Right lobe of liver (tissue), 4 donors: Measurements from ENCODE around the gene AGR2.

Experiments
- POLR2A ChIP-seq: fragments of 450-650 bp; IDR thresholded peaks from one replicate; pipeline ENCODE4 v1.6.1; 2017; ENCODE audit warnings: antibody characterized with exemption, mild to moderate bottlenecking
- TF ChIP-seq, protein P1 (sequence below), 4 donors: fragments of 200-600 bp in 3 of 4; fragments of 450-650 bp in 1 of 4; IDR thresholded peaks; one replicate each; pipeline versions ENCODE4 v1.5.1 to v1.8.0; 2016 to 2022; ENCODE audit warnings: antibody characterized with exemption in 4 of 4, mild to moderate bottlenecking in 2 of 4
- donor health status: DM: no; HTN: no; CAD: no.
- donor health status: DM: no; HTN: no; CAD: no.
- donor health status: DM: no; HTN: yes; CAD: no.

DNA sequence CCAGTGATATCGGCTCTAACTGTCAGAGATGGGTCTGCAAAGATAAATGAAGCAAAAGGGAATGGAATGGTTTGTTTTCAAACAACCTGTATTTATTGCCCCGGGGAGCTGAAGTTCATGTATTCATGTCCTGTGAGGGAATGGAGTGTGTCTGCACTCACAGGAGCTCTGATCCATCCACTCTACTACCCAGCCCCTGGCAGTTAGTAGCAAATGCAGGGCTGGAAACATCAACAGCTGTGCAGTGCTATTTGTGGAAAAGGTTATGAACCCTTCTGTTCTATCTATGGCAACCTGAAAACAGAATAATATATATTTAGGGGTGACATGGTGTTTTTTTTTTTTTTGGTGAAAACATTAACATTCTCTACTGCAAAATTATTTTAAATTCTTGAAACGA lies 9.8 kb downstream of the AGR2 start:
- TF ChIP-seq, protein P1, sequence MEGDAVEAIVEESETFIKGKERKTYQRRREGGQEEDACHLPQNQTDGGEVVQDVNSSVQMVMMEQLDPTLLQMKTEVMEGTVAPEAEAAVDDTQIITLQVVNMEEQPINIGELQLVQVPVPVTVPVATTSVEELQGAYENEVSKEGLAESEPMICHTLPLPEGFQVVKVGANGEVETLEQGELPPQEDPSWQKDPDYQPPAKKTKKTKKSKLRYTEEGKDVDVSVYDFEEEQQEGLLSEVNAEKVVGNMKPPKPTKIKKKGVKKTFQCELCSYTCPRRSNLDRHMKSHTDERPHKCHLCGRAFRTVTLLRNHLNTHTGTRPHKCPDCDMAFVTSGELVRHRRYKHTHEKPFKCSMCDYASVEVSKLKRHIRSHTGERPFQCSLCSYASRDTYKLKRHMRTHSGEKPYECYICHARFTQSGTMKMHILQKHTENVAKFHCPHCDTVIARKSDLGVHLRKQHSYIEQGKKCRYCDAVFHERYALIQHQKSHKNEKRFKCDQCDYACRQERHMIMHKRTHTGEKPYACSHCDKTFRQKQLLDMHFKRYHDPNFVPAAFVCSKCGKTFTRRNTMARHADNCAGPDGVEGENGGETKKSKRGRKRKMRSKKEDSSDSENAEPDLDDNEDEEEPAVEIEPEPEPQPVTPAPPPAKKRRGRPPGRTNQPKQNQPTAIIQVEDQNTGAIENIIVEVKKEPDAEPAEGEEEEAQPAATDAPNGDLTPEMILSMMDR (IDR thresholded peaks at IDR 0.05) = no peak
- TF ChIP-seq POLR2A = no peak
